GM12878 (cell line): Measurements from ENCODE around the gene MDM4. TPM values are rescaled to one million over a fixed set of nuclear protein-coding genes. Genes with fewer than 3 reads are reported as not detected.

Experiments used
- BCL3 ChIP-seq: IDR thresholded peaks from 2 replicates; pipeline ENCODE4 v1.6.1; 2011; ENCODE audit warnings: borderline replicate concordance, low read depth, mild to moderate bottlenecking, moderate library complexity, low read length; ENCODE audit not compliant: insufficient read depth, poor library complexity, severe bottlenecking
- BRCA1 ChIP-seq: IDR thresholded peaks from 2 replicates; pipeline ENCODE4 v1.6.1; 2011; ENCODE audit warnings: low read depth, low read length, improper control_type of control experiment
- CBX5 ChIP-seq: sonication (generic); IDR thresholded peaks from 2 replicates; pipeline ENCODE4 v1.6.1; 2016; ENCODE audit warnings: low read depth, moderate library complexity, mild to moderate bottlenecking, inconsistent platforms
- E2F4 ChIP-seq: IDR thresholded peaks from 2 replicates; pipeline ENCODE4 v1.6.1; 2012; ENCODE audit warnings: low read depth, low read length, improper control_type of control experiment
- EGR1 ChIP-seq, 2 experiments: IDR thresholded peaks; 1 replicate in 1 of 2; 2 replicates in 1 of 2; pipeline ENCODE4 v1.6.1; 2011 to 2012; ENCODE audit warnings: low read depth in 2 of 2, low read length in 2 of 2, borderline replicate concordance in 1 of 2, mild to moderate bottlenecking in 1 of 2, moderate library complexity in 1 of 2
- IKZF1 ChIP-seq: fragments of 450-650 bp; conservative IDR thresholded peaks from 2 replicates; pipeline ENCODE4 v1.6.1; 2017; ENCODE audit warnings: antibody characterized with exemption, mild to moderate bottlenecking
- IKZF2 ChIP-seq, 2 experiments: fragments of 450-650 bp; IDR thresholded peaks; 2 replicates each; pipeline ENCODE4 v1.6.1; 2017; ENCODE audit warnings: mild to moderate bottlenecking in 2 of 2, moderate library complexity in 2 of 2
- MLLT1 ChIP-seq: fragments of 450-650 bp; IDR thresholded peaks from 2 replicates; pipeline ENCODE4 v1.6.1; 2016; ENCODE audit warnings: mild to moderate bottlenecking
- MYC ChIP-seq: IDR thresholded peaks from 2 replicates; pipeline ENCODE4 v1.6.1; 2011; ENCODE audit warnings: mild to moderate bottlenecking, low read length, moderate library complexity, inconsistent platforms; ENCODE audit not compliant: insufficient read depth, insufficient replicate concordance, insufficient read length, severe bottlenecking
- NBN ChIP-seq: fragments of 450-650 bp; IDR thresholded peaks from 2 replicates; pipeline ENCODE4 v1.6.1; 2016
- NFXL1 ChIP-seq: fragments of 450-650 bp; IDR thresholded peaks from 2 replicates; pipeline ENCODE4 v1.6.1; 2017; ENCODE audit warnings: antibody characterized with exemption, mild to moderate bottlenecking, borderline replicate concordance
- NKRF ChIP-seq: fragments of 450-650 bp; conservative IDR thresholded peaks from 2 replicates; pipeline ENCODE4 v1.6.1; 2017; ENCODE audit warnings: mild to moderate bottlenecking, moderate library complexity
- NR2C2 ChIP-seq: IDR thresholded peaks from 2 replicates; pipeline ENCODE4 v1.6.1; 2011; ENCODE audit warnings: borderline replicate concordance, low read depth; ENCODE audit not compliant: control insufficient read depth, insufficient read length
- NR2F1 ChIP-seq: fragments of 450-650 bp; conservative IDR thresholded peaks from 2 replicates; pipeline ENCODE4 v1.6.1; 2017; ENCODE audit warnings: mild to moderate bottlenecking
- PBX3 ChIP-seq: IDR thresholded peaks from 2 replicates; pipeline ENCODE4 v1.6.1; 2011; ENCODE audit warnings: mild to moderate bottlenecking, low read depth, low read length, moderate library complexity; ENCODE audit not compliant: insufficient replicate concordance
- RAD21 ChIP-seq: IDR thresholded peaks from 2 replicates; pipeline ENCODE4 v1.6.1; 2011; ENCODE audit warnings: mild to moderate bottlenecking, low read depth, low read length, moderate library complexity; ENCODE audit not compliant: insufficient read depth
- RELA ChIP-seq: fragments of 450-650 bp; IDR thresholded peaks from 2 replicates; pipeline ENCODE4 v1.8.0; 2014; ENCODE audit warnings: borderline replicate concordance; ENCODE audit not compliant: partially characterized antibody
- RELB ChIP-seq: fragments of 450-650 bp; IDR thresholded peaks from 2 replicates; pipeline ENCODE4 v1.6.1; 2017; ENCODE audit warnings: low read depth, mild to moderate bottlenecking, moderate library complexity
- SMAD5 ChIP-seq: IDR thresholded peaks from 2 replicates; pipeline ENCODE4 v1.6.1; 2016; ENCODE audit warnings: antibody characterized with exemption, low read depth
- SP1 ChIP-seq: IDR thresholded peaks from one replicate; pipeline ENCODE4 v1.6.1; 2011; ENCODE audit warnings: low read depth, low read length
- ZNF384 ChIP-seq: IDR thresholded peaks from 2 replicates; pipeline ENCODE4 v1.6.1; 2012; ENCODE audit warnings: low read depth, mild to moderate bottlenecking, low read length, improper control_type of control experiment, borderline replicate concordance
- ZSCAN29 ChIP-seq: fragments of 450-650 bp; IDR thresholded peaks from 2 replicates; pipeline ENCODE4 v1.6.1; 2017; ENCODE audit warnings: mild to moderate bottlenecking, moderate library complexity
- polyA plus RNA-seq, 11 experiments: library from polyadenylated mRNA; depleted of rRNA in 4 of 11; unstranded in 6 of 11; stranded (reverse) in 5 of 11; fragments of >200 nt; fragmentation: Nextera tagmentation in 4 of 11; fragmentation: Illumina TruSeq in 1 of 11; extraction: Ambion mirVana in 4 of 11; extraction: Trizol in 1 of 11; gene quantifications; 1 replicate in 1 of 11; 2 replicates in 10 of 11; pipeline versions ENCODE4 v1.2.1 to v1.2.3, GENCODE V29; 2011 to 2016; ENCODE audit warnings: inconsistent platforms in 2 of 11, missing spikeins in 2 of 11, low read depth in 1 of 11
- total RNA-seq, 4 experiments: library from RNA; depleted of rRNA in 3 of 4; stranded (reverse); fragments of >200 nt in 3 of 4; fragmentation: Illumina TruSeq in 1 of 4; extraction: Trizol in 1 of 4; gene quantifications; 2 replicates each; pipeline versions ENCODE4 v1.2.1 to v1.2.3, GENCODE V29; 2013 to 2021

MDM4 gene
- total and polyA plus RNA-seq, 10 of the 15 experiments (the other 5 are each of a cell fraction or from before 2014, with no cell fraction given), result 2.5 to 74.4 (median 22.7) TPM

GRCh38 chr1:204480515-204480914, 35.7 kb upstream of the MDM4 start (continued):
- no peak for TF ChIP-seq ZNF384
- no peak for TF ChIP-seq CBX5
- no peak for TF ChIP-seq NKRF
- peak; percentile 72 for TF ChIP-seq IKZF1
- TF ChIP-seq RAD21, result peak; percentile 39; the same call in 1 of the 2 replicates
- no peak for TF ChIP-seq ZSCAN29
- no peak for TF ChIP-seq NFXL1
- no peak for TF ChIP-seq RELB
- no peak for TF ChIP-seq RELA
- TF ChIP-seq NBN, result no peak
- no peak for TF ChIP-seq NR2C2
- TF ChIP-seq BRCA1, result no peak
- 0 out of 4 replicates have a peak, but pooled peaks of 1 of the 2 experiments have one; percentile 25 for TF ChIP-seq IKZF2 (IDR thresholded peaks at IDR 0.05)
- TF ChIP-seq PBX3, result no peak
- 0 out of 2 replicates have a peak, but pooled peaks have one; percentile 14 for TF ChIP-seq NR2F1
- peak; percentile 7 for TF ChIP-seq SP1
- no peak for TF ChIP-seq E2F4
- no peak for TF ChIP-seq BCL3
- no peak for TF ChIP-seq SMAD5
- no peak for TF ChIP-seq MLLT1
- peak in 1 of 2 experiments; percentile 66; a peak in 1 of 3 replicates for TF ChIP-seq EGR1 (IDR thresholded peaks at IDR 0.05; ENCODE audit: borderline replicate concordance in 1 of 2, low read depth in 2 of 2, low read length in 2 of 2)
- TF ChIP-seq MYC, result no peak
